HepG2 (cell line): ENCODE measurements around the gene DQX1. TPM values are rescaled to one million over a fixed set of nuclear protein-coding genes. Genes with fewer than 3 reads are reported as not detected.
A peak's percentile ranks its signal among the peaks of the same experiment; 100 is the strongest.

Experiments used
- BCL3 ChIP-seq: sonication (generic); formaldehyde crosslinking; IDR thresholded peaks from 2 replicates; pipeline ENCODE4 v1.5.1; 2020; ENCODE audit warnings: mild to moderate bottlenecking, missing genetic modification reagents, moderate library complexity
- CREM ChIP-seq, 2 experiments: sonication (generic) in 1 of 2; formaldehyde crosslinking in 1 of 2; IDR thresholded peaks; 2 replicates each; pipeline versions ENCODE4 v1.4.0 to v1.6.1; 2016 to 2020; ENCODE audit warnings: antibody characterized with exemption in 1 of 2, mild to moderate bottlenecking in 1 of 2, missing genetic modification reagents in 1 of 2
- EEA1 ChIP-seq: sonication (generic); formaldehyde crosslinking; IDR thresholded peaks from 2 replicates; pipeline ENCODE4 v1.5.1; 2020; ENCODE audit warnings: mild to moderate bottlenecking, missing genetic modification reagents, borderline replicate concordance
- ELF1 ChIP-seq: sonication (generic); formaldehyde crosslinking; IDR thresholded peaks from 2 replicates; pipeline ENCODE4 v1.4.0; 2020; ENCODE audit warnings: missing genetic modification reagents
- ERF ChIP-seq: IDR thresholded peaks from 2 replicates; pipeline ENCODE4 v1.6.1; 2018; ENCODE audit warnings: missing biosample characterization, missing genetic modification reagents
- FOXA3 ChIP-seq: IDR thresholded peaks from 2 replicates; pipeline ENCODE4 v1.6.1; 2016; ENCODE audit warnings: missing genetic modification reagents, missing compliant biosample characterization
- IRF1 ChIP-seq: sonication (generic); formaldehyde crosslinking; IDR thresholded peaks from 2 replicates; pipeline ENCODE4 v1.4.0; 2020; ENCODE audit warnings: low read depth, mild to moderate bottlenecking, missing genetic modification reagents
- MYNN ChIP-seq: sonication (generic); formaldehyde crosslinking; IDR thresholded peaks from 2 replicates; pipeline ENCODE4 v1.4.0; 2020; ENCODE audit warnings: mild to moderate bottlenecking, low read depth, missing genetic modification reagents
- NFKB2 ChIP-seq: sonication (generic); formaldehyde crosslinking; IDR thresholded peaks from 2 replicates; pipeline ENCODE4 v1.4.0; 2020; ENCODE audit warnings: missing genetic modification reagents, borderline replicate concordance
- SCMH1 ChIP-seq: sonication (generic); formaldehyde crosslinking; IDR thresholded peaks from 2 replicates; pipeline ENCODE4 v1.9.0; 2021; ENCODE audit warnings: missing genetic modification reagents, mild to moderate bottlenecking, borderline replicate concordance
- THAP11 ChIP-seq: IDR thresholded peaks from 2 replicates; pipeline ENCODE4 v1.6.1; 2016; ENCODE audit warnings: missing biosample characterization, missing genetic modification reagents
- THRA ChIP-seq: sonication (generic); formaldehyde crosslinking; IDR thresholded peaks from 2 replicates; pipeline ENCODE4 v1.4.0; 2020; ENCODE audit warnings: missing genetic modification reagents, borderline replicate concordance
- ZBTB14 ChIP-seq: sonication (generic); formaldehyde crosslinking; IDR thresholded peaks from 2 replicates; pipeline ENCODE4 v1.4.0; 2020; ENCODE audit warnings: missing genetic modification reagents
- ZBTB44 ChIP-seq: sonication (generic); formaldehyde crosslinking; IDR thresholded peaks from 2 replicates; pipeline ENCODE4 v1.4.0; 2020; ENCODE audit warnings: missing genetic modification reagents
- ZFP91 ChIP-seq: sonication (generic); formaldehyde crosslinking; IDR thresholded peaks from 2 replicates; pipeline ENCODE4 v1.9.0; 2022; ENCODE audit warnings: missing genetic modification reagents, mild to moderate bottlenecking, borderline replicate concordance
- ZNF512 ChIP-seq: sonication (generic); formaldehyde crosslinking; IDR thresholded peaks from 2 replicates; pipeline ENCODE4 v1.4.0; 2020; ENCODE audit warnings: mild to moderate bottlenecking, missing genetic modification reagents
- ZNF543 ChIP-seq: sonication (generic); formaldehyde crosslinking; IDR thresholded peaks from 2 replicates; pipeline ENCODE4 v1.4.0; 2020; ENCODE audit warnings: mild to moderate bottlenecking, missing genetic modification reagents
- ZNF790 ChIP-seq: sonication (generic); formaldehyde crosslinking; IDR thresholded peaks from 2 replicates; pipeline ENCODE4 v1.8.0; 2022; ENCODE audit warnings: missing genetic modification reagents, mild to moderate bottlenecking, borderline replicate concordance
- polyA plus RNA-seq, 8 experiments: library from polyadenylated mRNA; depleted of rRNA in 3 of 8; stranded (reverse) in 7 of 8; unstranded in 1 of 8; fragments of >200 nt; fragmentation: Illumina TruSeq in 4 of 8; extraction: Trizol in 4 of 8; gene quantifications; 2 replicates each; pipeline versions ENCODE4 v1.2.1 to v1.2.3, GENCODE V29; 2011 to 2016; ENCODE audit warnings: low read depth in 4 of 8, missing spikeins in 1 of 8, mixed read lengths in 1 of 8; ENCODE audit not compliant: insufficient read depth in 1 of 8
- total RNA-seq, 5 experiments: library from RNA; depleted of rRNA; stranded (reverse); fragments of >200 nt; fragmentation: Illumina TruSeq; extraction: Trizol; gene quantifications; 2 replicates each; pipeline ENCODE4 v1.2.3, GENCODE V29; 2016; ENCODE audit warnings: low read depth in 1 of 5

The DQX1 gene
- total and polyA plus RNA-seq, 2 of the 13 experiments (the other 11 are each of a cell fraction or from before 2014, with no cell fraction given) = 27.6 to 89.8 TPM

- no peak; the same call in 1 of the 2 replicates for TF ChIP-seq ZBTB14 (CRISPR knock-in tag)
- peak; percentile 17; the same call in 1 of the 2 replicates for TF ChIP-seq ZNF543 (CRISPR knock-in tag)
- no peak for TF ChIP-seq THRA (CRISPR knock-in tag)
- TF ChIP-seq ZFP91 = peak; percentile 71
- 0 out of 2 replicates have a peak, but pooled peaks have one; percentile 47 for TF ChIP-seq ZBTB44 (CRISPR knock-in tag)
- peak; percentile 86 for TF ChIP-seq ELF1 (CRISPR knock-in tag)
- TF ChIP-seq CREM (IDR thresholded peaks at IDR 0.05) = no peak; the same call in 1 of the 2 replicates
- TF ChIP-seq CREM (CRISPR knock-in tag; IDR thresholded peaks at IDR 0.05) = no peak
- peak; percentile 94; the same call in 1 of the 2 replicates for TF ChIP-seq ZNF790
- TF ChIP-seq ZNF512 (CRISPR knock-in tag) = no peak
- no peak for TF ChIP-seq MYNN (CRISPR knock-in tag)
- no peak; the same call in 1 of the 2 replicates for TF ChIP-seq ERF
- TF ChIP-seq THAP11 (CRISPR knock-in tag) = peak; percentile 44
- TF ChIP-seq BCL3 (CRISPR knock-in tag) = no peak
- peak; percentile 94; the same call in 1 of the 2 replicates for TF ChIP-seq EEA1 (CRISPR knock-in tag)
- TF ChIP-seq IRF1 (CRISPR knock-in tag) = no peak
- no peak for TF ChIP-seq NFKB2 (CRISPR knock-in tag)
- TF ChIP-seq FOXA3 (CRISPR knock-in tag) = no peak; the same call in 1 of the 2 replicates
- TF ChIP-seq SCMH1 = no peak
Measured at GRCh38 chr2:74502720-74503505, 23.1 kb downstream of the DQX1 start (continued).
